Ascending aorta (tissue), 2 donors: ENCODE data around the gene ATG4B. TPM values are rescaled to one million over a fixed set of nuclear protein-coding genes. Genes with fewer than 3 reads are reported as not detected.

Experiments
- DNase-seq, 2 donors: peaks; one replicate each; pipeline ENCODE4 v3.0.0-alpha.2; 2019; ENCODE audit warnings: low spot score in 2 of 2
- H3K27ac ChIP-seq, 2 donors: fragments of 200-600 bp; sonication (generic); one replicate each; pipeline ENCODE4 v1.5.1; 2016 to 2017; ENCODE audit warnings: mild to moderate bottlenecking in 1 of 2
- H3K27me3 ChIP-seq: fragments of 200-600 bp; sonication (generic); one replicate; pipeline ENCODE4 v1.5.1; 2017
- H3K36me3 ChIP-seq, 2 donors: fragments of 200-600 bp; sonication (generic); one replicate each; pipeline ENCODE4 v1.5.1; 2016
- H3K4me1 ChIP-seq, 2 donors: fragments of 200-600 bp; sonication (generic); one replicate each; pipeline ENCODE4 v1.5.1; 2016 to 2017; ENCODE audit warnings: mild to moderate bottlenecking in 1 of 2
- H3K4me3 ChIP-seq, 2 donors: fragments of 200-600 bp; sonication (generic); one replicate each; pipeline ENCODE4 v1.5.1; 2016 to 2017; ENCODE audit warnings: mild to moderate bottlenecking in 1 of 2
- H3K9me3 ChIP-seq, 2 donors: fragments of 200-600 bp; sonication (generic); one replicate each; pipeline ENCODE4 v1.5.1; 2016
- intact Hi-C: fragments of 100-400 bp; cut with DNase I; formaldehyde crosslinking; loops from one replicate; pipeline ENCODE4 v1.15.1; 2023
- total RNA-seq: library from RNA; depleted of rRNA; stranded (reverse); fragments of >200 nt; gene quantifications from one replicate; pipeline ENCODE4 v1.1.0, GENCODE V29; 2016
- TF ChIP-seq, protein P1 (sequence below), 3 experiments: fragments of 200-600 bp in 2 of 3; fragments of 450-650 bp in 1 of 3; sonication (generic) in 2 of 3; IDR thresholded peaks; one replicate each; pipeline ENCODE4 v1.5.1; 2016 to 2019; ENCODE audit warnings: antibody characterized with exemption in 3 of 3, mild to moderate bottlenecking in 1 of 3, moderate library complexity in 1 of 3

ATG4B gene
- total RNA-seq, 1 donor from 2014 or later = 225 TPM

GRCh38 chr2:241639385-241639784 lies 1.9 kb downstream of the ATG4B start:
- Histone ChIP-seq H3K4me1 (peaks cover 17 to 29% of the 10 kb centered on the region in 2 donors), H3K36me3 (peaks cover 0 to 4% of the 10 kb centered on the region in 2 donors), H3K27me3 (no peaks in the 10 kb centered on the region), H3K4me3 (no peak overlapping the region), H3K9me3 (no peaks in the 10 kb centered on the region), H3K27ac (no peak overlapping the region)
- TF ChIP-seq, protein P1, sequence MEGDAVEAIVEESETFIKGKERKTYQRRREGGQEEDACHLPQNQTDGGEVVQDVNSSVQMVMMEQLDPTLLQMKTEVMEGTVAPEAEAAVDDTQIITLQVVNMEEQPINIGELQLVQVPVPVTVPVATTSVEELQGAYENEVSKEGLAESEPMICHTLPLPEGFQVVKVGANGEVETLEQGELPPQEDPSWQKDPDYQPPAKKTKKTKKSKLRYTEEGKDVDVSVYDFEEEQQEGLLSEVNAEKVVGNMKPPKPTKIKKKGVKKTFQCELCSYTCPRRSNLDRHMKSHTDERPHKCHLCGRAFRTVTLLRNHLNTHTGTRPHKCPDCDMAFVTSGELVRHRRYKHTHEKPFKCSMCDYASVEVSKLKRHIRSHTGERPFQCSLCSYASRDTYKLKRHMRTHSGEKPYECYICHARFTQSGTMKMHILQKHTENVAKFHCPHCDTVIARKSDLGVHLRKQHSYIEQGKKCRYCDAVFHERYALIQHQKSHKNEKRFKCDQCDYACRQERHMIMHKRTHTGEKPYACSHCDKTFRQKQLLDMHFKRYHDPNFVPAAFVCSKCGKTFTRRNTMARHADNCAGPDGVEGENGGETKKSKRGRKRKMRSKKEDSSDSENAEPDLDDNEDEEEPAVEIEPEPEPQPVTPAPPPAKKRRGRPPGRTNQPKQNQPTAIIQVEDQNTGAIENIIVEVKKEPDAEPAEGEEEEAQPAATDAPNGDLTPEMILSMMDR (IDR thresholded peaks at IDR 0.05) = no peak
- intact Hi-C loops = no loop called here
- DNase-seq = no peak

- DNase-seq = no peak
- Histone ChIP-seq H3K27me3 (no peaks in the 10 kb centered on the region), H3K4me1 (peaks cover 15 to 29% of the 10 kb centered on the region in 2 donors), H3K4me3 (no peak overlapping the region), H3K36me3 (peaks cover 0 to 6% of the 10 kb centered on the region in 2 donors), H3K27ac (no peak overlapping the region), H3K9me3 (no peaks in the 10 kb centered on the region)
- intact Hi-C loops = no loop called here
- TF ChIP-seq, protein P1 (IDR thresholded peaks at IDR 0.05) = no peak
Measured at GRCh38 chr2:241640165-241640795, 2.8 kb downstream of the ATG4B start.

- DNase-seq = no peak
- TF ChIP-seq, protein P1 (IDR thresholded peaks at IDR 0.05) = no peak
- no peak overlapping the region for H3K27ac ChIP-seq
- peaks cover 10 to 23% of the 10 kb centered on the region in 2 donors for H3K4me1 ChIP-seq
- peaks cover 0 to 11% of the 10 kb centered on the region in 2 donors for H3K36me3 ChIP-seq
- H3K27me3 ChIP-seq = no peaks in the 10 kb centered on the region
- no peak overlapping the region for H3K4me3 ChIP-seq
- intact Hi-C loops = no loop called here
- H3K9me3 ChIP-seq = no peaks in the 10 kb centered on the region
Measured at GRCh38 chr2:241641631-241642030, 4.1 kb downstream of the ATG4B start.

DNA sequence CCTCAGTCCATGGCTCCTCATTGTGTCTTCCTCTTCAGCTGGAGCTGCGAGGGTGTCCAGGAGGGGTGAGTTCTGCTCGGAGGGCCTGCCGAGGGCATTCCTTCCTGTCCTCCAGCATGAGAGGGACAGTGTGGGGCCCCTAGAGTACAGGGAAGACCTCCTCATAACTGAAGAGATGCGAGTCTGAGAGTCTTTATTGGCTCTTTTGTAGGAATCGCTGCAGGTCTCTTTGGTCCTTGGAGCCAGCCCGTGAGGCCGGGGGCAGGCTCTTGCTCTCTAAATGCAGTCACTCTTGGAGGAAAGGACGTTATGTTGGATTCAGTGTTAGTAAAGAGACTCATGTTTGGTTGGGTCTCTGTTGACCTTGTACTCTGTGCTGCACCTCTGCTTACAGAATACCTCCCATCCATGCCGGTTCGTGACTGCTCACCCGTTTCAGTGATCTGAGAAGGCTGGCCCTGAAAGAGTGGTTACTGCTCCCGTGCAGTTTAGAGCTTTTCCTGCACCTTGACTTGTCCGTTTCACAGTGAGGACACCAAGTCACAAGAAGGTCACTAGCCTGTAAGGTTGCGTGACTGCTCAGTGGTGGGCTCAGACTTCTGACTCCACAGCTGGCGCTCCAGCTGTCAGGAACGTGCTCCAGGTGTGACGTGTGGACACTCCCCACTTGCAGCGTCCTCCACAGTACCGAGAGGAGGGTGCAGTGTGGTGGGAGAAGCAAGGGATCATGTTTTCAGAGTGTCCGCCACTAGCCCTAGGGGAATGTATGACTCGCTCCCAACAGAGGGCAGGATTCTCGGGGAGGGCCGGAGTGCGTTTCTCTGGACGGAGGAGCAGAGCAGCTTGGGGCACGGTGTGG lies 7.8 kb downstream of the ATG4B start:
- Histone ChIP-seq H3K9me3 (no peaks in the 10 kb centered on the region), H3K4me3 (no peak overlapping the region), H3K27me3 (no peaks in the 10 kb centered on the region), H3K36me3 (peaks cover 0 to 12% of the 10 kb centered on the region in 2 donors), H3K27ac (no peak overlapping the region), H3K4me1 (peaks cover 0 to 6% of the 10 kb centered on the region in 2 donors)
- TF ChIP-seq, protein P1 (IDR thresholded peaks at IDR 0.05) = no peak
- intact Hi-C loops = no loop called here
- no peak for DNase-seq

DNA sequence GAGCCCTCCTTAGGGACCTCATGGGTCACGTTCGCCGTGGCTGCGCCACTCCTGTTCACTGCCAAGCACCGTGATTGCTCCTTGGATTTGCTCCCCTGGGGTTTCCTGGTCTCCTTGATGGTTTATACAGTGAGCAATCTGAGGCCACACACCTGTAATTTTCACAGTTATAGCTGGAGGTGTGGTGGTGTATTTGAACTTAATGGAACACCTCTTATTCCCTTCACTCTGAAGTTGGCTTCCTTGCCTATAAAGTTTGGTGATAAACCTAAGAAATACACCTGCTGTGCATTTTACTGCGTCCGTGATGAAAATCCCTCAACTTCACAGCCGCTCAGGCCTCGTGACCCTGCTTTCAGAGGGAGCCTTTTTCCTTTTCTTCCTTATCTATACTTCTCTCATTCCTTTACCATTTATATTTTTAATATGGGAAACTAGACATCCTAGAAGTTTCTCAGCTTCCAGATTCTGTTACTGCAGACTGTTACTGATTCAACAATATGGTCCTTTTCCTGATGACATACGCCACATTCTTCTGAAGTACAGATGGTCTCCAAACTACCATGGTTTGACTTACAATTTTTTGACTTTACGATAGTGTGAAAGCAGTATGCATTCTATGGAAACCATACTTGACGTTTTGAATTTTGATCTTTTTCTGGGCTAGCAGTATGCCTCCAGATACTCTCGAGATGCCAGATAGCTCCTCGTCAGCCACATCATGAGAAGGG lies 8.6 kb downstream of the ATG4B start:
- Histone ChIP-seq H3K36me3 (peaks cover 0 to 12% of the 10 kb centered on the region in 2 donors), H3K4me1 (no peaks in the 10 kb centered on the region), H3K9me3 (no peaks in the 10 kb centered on the region)

More for the DNA sequence above, 8.6 kb downstream of the ATG4B start:
- H3K4me3 ChIP-seq = no peak overlapping the region
- intact Hi-C loops = no loop called here
- no peak overlapping the region for H3K27ac ChIP-seq
- TF ChIP-seq, protein P1 (IDR thresholded peaks at IDR 0.05) = no peak
- H3K27me3 ChIP-seq = no peaks in the 10 kb centered on the region
- DNase-seq = no peak
